Measurements from ENCODE around the gene TMTC1. TPM values are rescaled to one million over a fixed set of nuclear protein-coding genes. Genes with fewer than 3 reads are reported as not detected.
A peak's percentile ranks its signal among the peaks of the same experiment; 100 is the strongest.

Gene TMTC1
- total RNA-seq, 1 donor from 2014 or later = 24.8 TPM

DNA sequence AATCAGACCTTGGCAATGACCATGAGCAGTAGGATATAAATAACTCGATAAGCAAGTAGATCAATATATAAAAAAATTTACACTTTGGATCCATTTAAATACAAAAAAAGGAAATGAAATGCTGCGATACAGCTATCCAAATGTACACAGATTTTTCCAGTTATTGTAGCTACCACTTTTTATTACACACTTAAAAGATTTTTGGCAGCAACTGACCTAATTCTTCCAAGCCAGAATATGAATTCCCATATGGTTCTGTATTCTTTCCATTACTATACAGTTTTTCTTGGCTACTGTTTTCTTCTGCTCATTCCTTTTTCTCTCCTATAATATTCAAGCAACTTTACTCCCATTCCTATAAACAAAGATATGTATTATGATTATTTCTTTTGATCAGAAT, 52.2 kb downstream of the TMTC1 start:
- Histone ChIP-seq H3K4me3 (no peak overlapping the region), H3K9me3 (no peaks in the 10 kb centered on the region), H3K4me1 (peaks cover 9% of the 10 kb centered on the region), H3K27ac (no peak overlapping the region), H3K36me3 (no peaks in the 10 kb centered on the region), H3K27me3 (ENCODE audit: low read depth) (no peaks in the 10 kb centered on the region)
- intact Hi-C loops (cut with DNase I) = no loop called here
- DNase-seq (no peak), ATAC-seq (no peak)
- TF ChIP-seq, protein P1, sequence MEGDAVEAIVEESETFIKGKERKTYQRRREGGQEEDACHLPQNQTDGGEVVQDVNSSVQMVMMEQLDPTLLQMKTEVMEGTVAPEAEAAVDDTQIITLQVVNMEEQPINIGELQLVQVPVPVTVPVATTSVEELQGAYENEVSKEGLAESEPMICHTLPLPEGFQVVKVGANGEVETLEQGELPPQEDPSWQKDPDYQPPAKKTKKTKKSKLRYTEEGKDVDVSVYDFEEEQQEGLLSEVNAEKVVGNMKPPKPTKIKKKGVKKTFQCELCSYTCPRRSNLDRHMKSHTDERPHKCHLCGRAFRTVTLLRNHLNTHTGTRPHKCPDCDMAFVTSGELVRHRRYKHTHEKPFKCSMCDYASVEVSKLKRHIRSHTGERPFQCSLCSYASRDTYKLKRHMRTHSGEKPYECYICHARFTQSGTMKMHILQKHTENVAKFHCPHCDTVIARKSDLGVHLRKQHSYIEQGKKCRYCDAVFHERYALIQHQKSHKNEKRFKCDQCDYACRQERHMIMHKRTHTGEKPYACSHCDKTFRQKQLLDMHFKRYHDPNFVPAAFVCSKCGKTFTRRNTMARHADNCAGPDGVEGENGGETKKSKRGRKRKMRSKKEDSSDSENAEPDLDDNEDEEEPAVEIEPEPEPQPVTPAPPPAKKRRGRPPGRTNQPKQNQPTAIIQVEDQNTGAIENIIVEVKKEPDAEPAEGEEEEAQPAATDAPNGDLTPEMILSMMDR (IDR thresholded peaks at IDR 0.05) = no peak

DNA sequence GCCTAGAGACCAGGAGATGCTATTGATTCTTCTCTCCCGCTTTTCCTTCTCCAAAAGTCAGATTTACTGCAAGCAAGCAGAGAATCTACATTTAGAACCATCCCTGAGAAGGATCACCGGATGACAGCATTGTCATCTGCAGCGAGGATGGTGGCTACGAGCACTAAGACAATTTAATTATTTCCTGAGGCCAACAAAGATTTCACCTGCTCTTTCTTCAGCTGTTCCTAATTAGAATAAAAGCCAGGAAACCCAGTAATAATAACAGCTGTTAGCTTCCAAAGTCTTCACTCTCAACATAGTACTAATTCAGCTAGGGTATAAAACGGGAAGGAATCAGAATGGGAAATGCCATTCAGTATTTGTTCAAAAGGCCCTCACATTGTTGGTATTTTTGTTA, 53.3 kb downstream of the TMTC1 start:
- Histone ChIP-seq H3K27ac (no peak overlapping the region), H3K9me3 (no peaks in the 10 kb centered on the region), H3K27me3 (ENCODE audit: low read depth) (no peaks in the 10 kb centered on the region), H3K4me3 (no peak overlapping the region), H3K36me3 (no peaks in the 10 kb centered on the region), H3K4me1 (peaks cover 12% of the 10 kb centered on the region)
- TF ChIP-seq, protein P1 (IDR thresholded peaks at IDR 0.05) = no peak
- DNase-seq (no peak), ATAC-seq (no peak)
- intact Hi-C loops (cut with DNase I) = no loop called here

DNA sequence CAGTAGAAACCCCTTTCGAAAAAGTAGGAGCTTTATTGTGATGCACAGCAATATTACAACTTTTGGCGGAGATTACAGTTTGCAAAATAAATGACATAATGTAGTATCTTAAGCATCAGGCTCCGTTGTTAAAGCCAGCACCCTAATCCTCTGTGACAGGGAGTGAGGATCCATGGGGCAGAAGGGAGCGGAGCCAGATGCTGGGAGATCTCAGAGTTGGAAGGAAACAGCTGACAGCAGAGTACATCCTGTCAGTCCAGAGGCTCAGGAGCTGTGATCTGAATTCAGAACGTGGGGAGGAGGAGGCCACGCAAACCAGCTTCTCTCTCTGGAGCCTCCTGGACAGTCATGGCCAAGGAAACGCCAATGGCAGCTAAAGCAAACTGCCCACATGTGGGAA, 55.7 kb downstream of the TMTC1 start:
- intact Hi-C loops (cut with DNase I) = no loop called here
- Histone ChIP-seq H3K4me3 (no peak overlapping the region), H3K27ac (no peak overlapping the region), H3K9me3 (no peaks in the 10 kb centered on the region), H3K27me3 (ENCODE audit: low read depth) (no peaks in the 10 kb centered on the region), H3K36me3 (no peaks in the 10 kb centered on the region), H3K4me1 (peaks cover 16% of the 10 kb centered on the region)
- TF ChIP-seq, protein P1 (IDR thresholded peaks at IDR 0.05) = no peak
- no peak for DNase-seq
- no peak for ATAC-seq

DNA sequence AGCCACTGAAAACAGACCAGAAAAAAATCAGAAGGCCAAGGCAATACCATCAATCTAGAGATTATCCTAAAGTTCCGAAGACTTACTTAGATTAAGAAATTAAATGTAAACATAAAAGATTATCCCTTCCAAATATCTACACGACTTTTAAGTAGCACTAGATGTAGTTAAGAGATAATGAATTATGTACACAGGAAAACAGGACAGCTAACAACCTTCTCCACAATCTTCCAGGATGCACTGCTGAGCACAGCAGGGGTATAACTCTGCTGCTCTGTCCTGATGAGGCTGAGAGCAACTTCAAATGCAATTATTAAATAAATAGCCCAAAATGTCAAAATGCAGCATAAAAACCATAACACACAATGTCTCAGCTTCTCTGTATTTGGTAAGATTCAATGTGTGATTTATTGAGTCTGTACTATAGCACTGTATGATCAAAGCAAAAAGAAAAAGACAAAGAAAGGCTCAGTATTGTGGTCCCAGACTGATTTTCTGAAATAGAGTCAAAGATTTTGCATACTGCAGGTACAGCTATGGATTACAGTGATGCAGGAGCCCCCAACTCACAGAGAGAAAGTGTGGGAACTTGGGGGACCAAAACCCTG, 56.9 kb downstream of the TMTC1 start:
- peaks cover 16% of the 10 kb centered on the region for H3K4me1 ChIP-seq
- TF ChIP-seq, protein P1 (IDR thresholded peaks at IDR 0.05) = no peak
- no peaks in the 10 kb centered on the region for H3K27me3 ChIP-seq (ENCODE audit: low read depth)
- no peak overlapping the region for H3K4me3 ChIP-seq
- no peaks in the 10 kb centered on the region for H3K9me3 ChIP-seq
- peak overlapping the region; percentile 65 for H3K27ac ChIP-seq
- DNase-seq (no peak), ATAC-seq (no peak)
- intact Hi-C loops (cut with DNase I) = no loop called here
- no peaks in the 10 kb centered on the region for H3K36me3 ChIP-seq

DNA sequence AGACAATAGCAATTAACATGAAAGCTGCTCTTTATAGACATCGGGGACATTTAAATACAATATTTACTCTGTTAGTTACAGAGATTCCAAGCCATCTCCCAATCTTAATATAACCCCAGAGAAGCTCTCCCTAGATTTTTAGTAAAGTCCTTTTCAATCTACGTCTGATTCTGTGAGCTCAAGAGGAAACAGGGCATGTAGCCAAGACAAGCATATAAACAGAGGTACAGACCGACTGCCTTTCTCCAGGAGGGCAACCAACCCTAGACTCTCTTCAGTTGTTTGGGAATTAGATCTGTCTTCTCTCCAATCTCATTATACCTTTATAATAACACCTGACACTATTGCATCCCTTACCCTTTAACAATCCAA, 57.4 kb downstream of the TMTC1 start:
- Histone ChIP-seq H3K27me3 (ENCODE audit: low read depth) (no peaks in the 10 kb centered on the region), H3K4me1 (peaks cover 16% of the 10 kb centered on the region), H3K4me3 (no peak overlapping the region), H3K27ac (peak overlapping the region; percentile 65), H3K9me3 (no peaks in the 10 kb centered on the region), H3K36me3 (no peaks in the 10 kb centered on the region)
- DNase-seq = no peak
- intact Hi-C loops (cut with DNase I) = no loop called here
- TF ChIP-seq, protein P1 (IDR thresholded peaks at IDR 0.05) = no peak
- no peak for ATAC-seq

Data from lower lobe of right lung (tissue), 2 donors.